ENCODE results near the gene FCHSD1.

FCHSD1 gene

GRCh38 chr5:141647242-141647641 lies 4.0 kb downstream of the FCHSD1 start:
- no peak for TF ChIP-seq RAD21 (IDR thresholded peaks at IDR 0.05; ENCODE audit: low read depth)
- TF ChIP-seq EGR1 (IDR thresholded peaks at IDR 0.05) = no peak

GRCh38 chr5:141646026-141646425 lies 5.2 kb downstream of the FCHSD1 start:
- TF ChIP-seq YY1 (IDR thresholded peaks at IDR 0.05; ENCODE audit: low read depth) (no peak), CREB1 (IDR thresholded peaks at IDR 0.05; ENCODE audit: low read depth) (no peak), EGR1 (IDR thresholded peaks at IDR 0.05) (no peak), CEBPB (IDR thresholded peaks at IDR 0.05) (no peak), ZBTB7A (IDR thresholded peaks at IDR 0.05; ENCODE audit: low read depth) (no peak), NFIC (IDR thresholded peaks at IDR 0.05) (no peak), FOXM1 (IDR thresholded peaks at IDR 0.05; ENCODE audit: borderline replicate concordance, low read depth) (no peak), EP300 (IDR thresholded peaks at IDR 0.05; ENCODE audit: borderline replicate concordance) (no peak), MAX (IDR thresholded peaks at IDR 0.05) (no peak), TCF12 (IDR thresholded peaks at IDR 0.05; ENCODE audit: low read depth) (no peak)
- TF ChIP-seq, protein P1, sequence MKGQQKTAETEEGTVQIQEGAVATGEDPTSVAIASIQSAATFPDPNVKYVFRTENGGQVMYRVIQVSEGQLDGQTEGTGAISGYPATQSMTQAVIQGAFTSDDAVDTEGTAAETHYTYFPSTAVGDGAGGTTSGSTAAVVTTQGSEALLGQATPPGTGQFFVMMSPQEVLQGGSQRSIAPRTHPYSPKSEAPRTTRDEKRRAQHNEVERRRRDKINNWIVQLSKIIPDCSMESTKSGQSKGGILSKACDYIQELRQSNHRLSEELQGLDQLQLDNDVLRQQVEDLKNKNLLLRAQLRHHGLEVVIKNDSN (IDR thresholded peaks at IDR 0.05) = no peak
- TF ChIP-seq, protein P2, sequence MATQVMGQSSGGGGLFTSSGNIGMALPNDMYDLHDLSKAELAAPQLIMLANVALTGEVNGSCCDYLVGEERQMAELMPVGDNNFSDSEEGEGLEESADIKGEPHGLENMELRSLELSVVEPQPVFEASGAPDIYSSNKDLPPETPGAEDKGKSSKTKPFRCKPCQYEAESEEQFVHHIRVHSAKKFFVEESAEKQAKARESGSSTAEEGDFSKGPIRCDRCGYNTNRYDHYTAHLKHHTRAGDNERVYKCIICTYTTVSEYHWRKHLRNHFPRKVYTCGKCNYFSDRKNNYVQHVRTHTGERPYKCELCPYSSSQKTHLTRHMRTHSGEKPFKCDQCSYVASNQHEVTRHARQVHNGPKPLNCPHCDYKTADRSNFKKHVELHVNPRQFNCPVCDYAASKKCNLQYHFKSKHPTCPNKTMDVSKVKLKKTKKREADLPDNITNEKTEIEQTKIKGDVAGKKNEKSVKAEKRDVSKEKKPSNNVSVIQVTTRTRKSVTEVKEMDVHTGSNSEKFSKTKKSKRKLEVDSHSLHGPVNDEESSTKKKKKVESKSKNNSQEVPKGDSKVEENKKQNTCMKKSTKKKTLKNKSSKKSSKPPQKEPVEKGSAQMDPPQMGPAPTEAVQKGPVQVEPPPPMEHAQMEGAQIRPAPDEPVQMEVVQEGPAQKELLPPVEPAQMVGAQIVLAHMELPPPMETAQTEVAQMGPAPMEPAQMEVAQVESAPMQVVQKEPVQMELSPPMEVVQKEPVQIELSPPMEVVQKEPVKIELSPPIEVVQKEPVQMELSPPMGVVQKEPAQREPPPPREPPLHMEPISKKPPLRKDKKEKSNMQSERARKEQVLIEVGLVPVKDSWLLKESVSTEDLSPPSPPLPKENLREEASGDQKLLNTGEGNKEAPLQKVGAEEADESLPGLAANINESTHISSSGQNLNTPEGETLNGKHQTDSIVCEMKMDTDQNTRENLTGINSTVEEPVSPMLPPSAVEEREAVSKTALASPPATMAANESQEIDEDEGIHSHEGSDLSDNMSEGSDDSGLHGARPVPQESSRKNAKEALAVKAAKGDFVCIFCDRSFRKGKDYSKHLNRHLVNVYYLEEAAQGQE (IDR thresholded peaks at IDR 0.05; ENCODE audit: low read depth) = no peak

- TF ChIP-seq EGR1 (IDR thresholded peaks at IDR 0.05) (no peak), TEAD4 (IDR thresholded peaks at IDR 0.05) (0 out of 2 replicates have a peak, but pooled peaks have one; percentile 17), RAD21 (IDR thresholded peaks at IDR 0.05; ENCODE audit: low read depth) (peak; percentile 23; the same call in 1 of the 2 replicates)
- TF ChIP-seq, protein P2 (IDR thresholded peaks at IDR 0.05; ENCODE audit: low read depth) = peak; percentile 57; the same call in 1 of the 2 replicates
Measured at GRCh38 chr5:141641634-141642267, 9.5 kb downstream of the FCHSD1 start.

DNA sequence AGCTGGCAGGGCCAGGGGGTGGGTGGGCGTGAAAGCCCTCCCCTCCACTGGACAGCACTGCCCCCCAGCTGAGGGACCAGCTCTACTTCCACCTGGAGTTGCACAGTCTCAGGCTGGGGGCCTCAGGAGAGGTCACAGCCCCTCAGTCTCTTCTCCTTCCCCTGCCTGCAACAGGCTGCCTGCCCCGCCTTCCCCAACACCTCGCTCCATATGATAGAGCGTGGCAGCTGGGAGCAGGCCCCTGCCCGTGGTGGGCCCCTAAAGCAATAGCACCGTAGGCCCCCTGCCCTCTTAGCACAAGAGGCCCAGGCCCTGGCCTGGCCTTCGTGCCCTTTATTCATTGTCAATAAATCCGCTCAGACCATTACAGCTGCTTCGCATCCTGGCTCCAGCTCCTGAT lies 10.5 kb downstream of the FCHSD1 start:
- TF ChIP-seq TAF1 (IDR thresholded peaks at IDR 0.05; ENCODE audit: low read depth) (no peak), FOXM1 (IDR thresholded peaks at IDR 0.05; ENCODE audit: borderline replicate concordance, low read depth) (no peak), NFIC (IDR thresholded peaks at IDR 0.05) (no peak), CREB1 (IDR thresholded peaks at IDR 0.05; ENCODE audit: low read depth) (no peak), EP300 (IDR thresholded peaks at IDR 0.05; ENCODE audit: borderline replicate concordance) (no peak), TCF12 (IDR thresholded peaks at IDR 0.05; ENCODE audit: low read depth) (no peak), CEBPB (IDR thresholded peaks at IDR 0.05) (no peak), TEAD4 (IDR thresholded peaks at IDR 0.05) (no peak), MAX (IDR thresholded peaks at IDR 0.05) (no peak), ZBTB7A (IDR thresholded peaks at IDR 0.05; ENCODE audit: low read depth) (no peak), YY1 (IDR thresholded peaks at IDR 0.05; ENCODE audit: low read depth) (no peak), EGR1 (IDR thresholded peaks at IDR 0.05) (no peak), RAD21 (IDR thresholded peaks at IDR 0.05; ENCODE audit: low read depth) (no peak)
- TF ChIP-seq, protein P2 (IDR thresholded peaks at IDR 0.05; ENCODE audit: low read depth) = no peak
- TF ChIP-seq, protein P1 (IDR thresholded peaks at IDR 0.05) = no peak

GRCh38 chr5:141640051-141640415 lies 11.2 kb downstream of the FCHSD1 start:
- TF ChIP-seq, protein P1 (IDR thresholded peaks at IDR 0.05) = no peak
- TF ChIP-seq EP300 (IDR thresholded peaks at IDR 0.05; ENCODE audit: borderline replicate concordance) (no peak), ZBTB7A (IDR thresholded peaks at IDR 0.05; ENCODE audit: low read depth) (no peak), EGR1 (IDR thresholded peaks at IDR 0.05) (no peak), TEAD4 (IDR thresholded peaks at IDR 0.05) (no peak), CREB1 (IDR thresholded peaks at IDR 0.05; ENCODE audit: low read depth) (no peak), TAF1 (IDR thresholded peaks at IDR 0.05; ENCODE audit: low read depth) (no peak), RAD21 (IDR thresholded peaks at IDR 0.05; ENCODE audit: low read depth) (no peak), FOXM1 (IDR thresholded peaks at IDR 0.05; ENCODE audit: borderline replicate concordance, low read depth) (no peak), TCF12 (IDR thresholded peaks at IDR 0.05; ENCODE audit: low read depth) (no peak), MAX (IDR thresholded peaks at IDR 0.05) (no peak)
- TF ChIP-seq, protein P2 (IDR thresholded peaks at IDR 0.05; ENCODE audit: low read depth) = no peak

Data from Ishikawa (cell line).